GM12874 (cell line): Measurements from ENCODE around the gene DALRD3.

ENCODE experiments used
- TF ChIP-seq, protein P1 (sequence below): IDR thresholded peaks from 2 replicates; pipeline ENCODE4 v1.5.1; 2011; ENCODE audit warnings: low read depth, mild to moderate bottlenecking, control low read depth, low read length, moderate library complexity; ENCODE audit not compliant: insufficient read depth

Gene DALRD3

GRCh38 chr3:49021213-49021812 is 2.9 kb upstream of the DALRD3 start:
- TF ChIP-seq, protein P1, sequence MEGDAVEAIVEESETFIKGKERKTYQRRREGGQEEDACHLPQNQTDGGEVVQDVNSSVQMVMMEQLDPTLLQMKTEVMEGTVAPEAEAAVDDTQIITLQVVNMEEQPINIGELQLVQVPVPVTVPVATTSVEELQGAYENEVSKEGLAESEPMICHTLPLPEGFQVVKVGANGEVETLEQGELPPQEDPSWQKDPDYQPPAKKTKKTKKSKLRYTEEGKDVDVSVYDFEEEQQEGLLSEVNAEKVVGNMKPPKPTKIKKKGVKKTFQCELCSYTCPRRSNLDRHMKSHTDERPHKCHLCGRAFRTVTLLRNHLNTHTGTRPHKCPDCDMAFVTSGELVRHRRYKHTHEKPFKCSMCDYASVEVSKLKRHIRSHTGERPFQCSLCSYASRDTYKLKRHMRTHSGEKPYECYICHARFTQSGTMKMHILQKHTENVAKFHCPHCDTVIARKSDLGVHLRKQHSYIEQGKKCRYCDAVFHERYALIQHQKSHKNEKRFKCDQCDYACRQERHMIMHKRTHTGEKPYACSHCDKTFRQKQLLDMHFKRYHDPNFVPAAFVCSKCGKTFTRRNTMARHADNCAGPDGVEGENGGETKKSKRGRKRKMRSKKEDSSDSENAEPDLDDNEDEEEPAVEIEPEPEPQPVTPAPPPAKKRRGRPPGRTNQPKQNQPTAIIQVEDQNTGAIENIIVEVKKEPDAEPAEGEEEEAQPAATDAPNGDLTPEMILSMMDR = no peak

DNA sequence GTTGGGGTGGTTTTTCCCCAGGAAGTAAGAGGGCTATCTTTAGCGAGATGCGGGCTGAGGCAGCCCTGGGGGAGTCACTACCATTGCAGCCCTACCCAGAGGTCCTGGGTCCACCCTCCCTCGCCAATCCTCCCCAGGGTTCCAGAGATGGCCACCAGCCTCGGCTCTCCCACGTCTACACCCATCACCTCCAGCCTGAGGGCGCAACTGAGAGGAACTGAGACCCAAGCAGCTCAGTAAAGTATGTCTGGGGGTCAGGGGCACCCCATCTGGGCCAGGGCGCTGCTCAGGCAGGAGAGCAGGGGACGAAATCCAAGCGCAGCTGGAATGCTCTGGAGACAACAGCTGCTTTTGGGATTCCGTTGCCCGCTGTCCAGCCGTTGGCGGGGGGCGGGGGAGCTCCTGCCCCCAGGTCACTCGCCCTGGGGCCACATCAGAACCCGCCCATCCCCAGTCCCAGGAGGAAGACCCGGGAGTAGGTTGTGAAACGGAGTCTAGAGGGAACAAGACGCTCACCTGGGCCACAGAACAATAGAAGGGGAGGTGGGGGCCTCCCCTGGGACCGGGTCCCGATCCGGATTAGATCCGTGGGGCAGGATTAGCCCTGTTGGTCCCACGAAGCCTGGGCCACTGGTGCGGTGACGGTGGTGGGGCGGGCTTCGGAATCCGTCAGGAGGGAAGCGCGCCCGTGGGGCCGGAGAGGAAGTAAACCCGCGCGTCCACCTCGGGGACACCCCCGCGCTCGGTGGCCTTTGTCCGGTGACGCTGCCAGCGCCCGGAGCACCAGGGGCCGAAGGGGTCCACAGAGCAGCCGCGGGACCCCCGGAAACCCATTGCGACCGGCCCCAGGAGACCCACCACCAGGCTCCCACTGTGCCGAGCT is 2.2 kb upstream of the DALRD3 start:
- TF ChIP-seq, protein P1 = no peak

- TF ChIP-seq, protein P1 = no peak
These were observed 1.6 kb upstream of the DALRD3 start for GRCh38 chr3:49019941-49020329.

DNA sequence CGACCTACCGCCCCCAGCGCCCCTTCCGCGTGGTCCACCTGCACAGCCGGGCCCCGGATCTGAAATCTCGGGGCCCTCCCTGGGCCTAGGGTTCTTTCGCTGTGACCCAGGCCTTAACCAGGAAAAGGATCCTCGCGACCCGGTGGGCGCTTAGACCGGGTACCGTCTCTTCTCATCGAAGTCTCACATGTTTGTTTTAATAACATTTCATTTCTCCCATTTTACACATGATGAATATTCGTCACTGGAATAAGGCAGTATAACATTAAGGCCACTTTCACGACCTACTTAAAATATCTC is 277 bp upstream of the DALRD3 start:
- TF ChIP-seq, protein P1 = no peak

DNA sequence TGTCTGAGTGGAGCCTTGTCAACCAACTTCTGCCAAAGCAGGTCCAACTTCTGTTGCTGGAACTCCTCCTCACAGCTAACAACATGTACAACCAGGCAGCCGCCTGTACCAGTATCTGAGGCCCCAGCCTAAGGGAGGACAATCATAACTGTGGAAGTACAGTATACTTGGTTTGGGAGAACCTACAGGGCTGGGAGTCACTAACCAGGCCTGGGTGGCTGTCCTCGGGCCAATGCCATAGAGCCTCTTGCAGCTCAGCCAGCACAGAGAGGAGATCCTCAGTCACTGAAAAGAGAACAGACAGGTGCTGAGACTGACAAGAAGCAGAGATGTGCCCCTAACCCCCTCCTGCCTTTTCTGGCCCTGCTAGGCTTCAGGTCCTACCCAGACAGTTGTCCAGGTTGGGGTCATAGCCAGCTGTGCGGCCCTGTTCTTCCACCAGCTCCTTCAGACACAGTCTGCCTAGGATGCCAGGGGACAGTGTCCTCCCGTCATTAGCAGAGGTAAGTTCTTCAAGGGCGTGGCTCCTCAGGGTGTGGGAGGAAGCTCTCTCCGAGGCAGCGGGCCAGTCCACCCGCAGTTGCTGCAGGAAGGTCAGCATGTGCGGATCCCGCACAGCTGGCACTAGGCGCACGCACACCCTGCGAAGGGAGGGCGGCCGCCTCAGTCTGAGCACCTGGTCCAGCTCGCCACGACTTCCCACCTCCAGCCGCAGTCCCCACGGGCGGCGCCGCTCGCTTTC is 980 bp downstream of the DALRD3 start:
- TF ChIP-seq, protein P1 = no peak

- TF ChIP-seq, protein P1 = no peak
These were observed 1.8 kb downstream of the DALRD3 start for GRCh38 chr3:49016414-49017228.
